Caco-2 (cell line): Measurements from ENCODE around the gene TOMM70. TPM values are rescaled to one million over a fixed set of nuclear protein-coding genes. Genes with fewer than 3 reads are reported as not detected.

Experiments used
- BruUV-seq: library from RNA; stranded (reverse); fragments of 400-500 nt; replicated peaks from 2 replicates; lab custom pipeline; 2021; lab: Mats Ljungman, UMichigan
- CTCF ChIA-PET: fragments of 300-600 bp; sonication (Branson Sonifier 250); formaldehyde crosslinking; loops from one replicate; lab custom pipeline; 2022; ENCODE audit warnings: antibody characterized with exemption; lab: Charles Lee
- POLR2A ChIA-PET: fragments of 300-600 bp; sonication (Branson Sonifier 250); formaldehyde crosslinking; loops from one replicate; lab custom pipeline; 2022; ENCODE audit warnings: antibody characterized with exemption; lab: Charles Lee
- DNase-seq, 2 experiments: peaks; one replicate each; pipeline versions ENCODE4 v3.0.0 to v3.0.0-alpha.2; 2020 to 2022
- H3K27me3 ChIP-seq: replicated peaks from 2 replicates; pipeline ENCODE4 v1.6.0; 2011; ENCODE audit warnings: low read length; ENCODE audit not compliant: control insufficient read depth, insufficient read depth
- H3K36me3 ChIP-seq: 2 replicates; pipeline ENCODE4 v1.5.1; 2011; ENCODE audit warnings: low read length; ENCODE audit not compliant: control insufficient read depth, insufficient read depth
- H3K4me1 ChIP-seq: fragments of 250-450 bp; sonication (Bioruptor Pico); 2 replicates; pipeline ENCODE4 v1.5.1; 2020; ENCODE audit warnings: mild to moderate bottlenecking
- H3K4me3 ChIP-seq: 2 replicates; pipeline ENCODE4 v1.5.1; 2011; ENCODE audit warnings: low read depth, mild to moderate bottlenecking, control low read depth, low read length
- H3K9me3 ChIP-seq: fragments of 250-450 bp; sonication (Bioruptor Pico); 2 replicates; pipeline ENCODE4 v1.5.1; 2020; ENCODE audit warnings: mild to moderate bottlenecking, moderate library complexity
- H3K27ac Mint-ChIP-seq: one replicate; pipeline ENCODE4 v1.8.0; 2022; ENCODE audit warnings: mixed read lengths; ENCODE audit not compliant: unreplicated experiment
- H3K27me3 Mint-ChIP-seq: one replicate; pipeline ENCODE4 v1.8.0; 2022; ENCODE audit warnings: mixed read lengths; ENCODE audit not compliant: insufficient read depth, unreplicated experiment
- H3K36me3 Mint-ChIP-seq: one replicate; pipeline ENCODE4 v1.8.0; 2022; ENCODE audit warnings: mild to moderate bottlenecking, mixed read lengths; ENCODE audit not compliant: insufficient read depth, unreplicated experiment
- H3K4me1 Mint-ChIP-seq: one replicate; pipeline ENCODE4 v1.8.0; 2022; ENCODE audit warnings: low read depth, mixed read lengths; ENCODE audit not compliant: unreplicated experiment
- H3K4me3 Mint-ChIP-seq: one replicate; pipeline ENCODE4 v1.8.0; 2022; ENCODE audit warnings: mild to moderate bottlenecking, moderate library complexity, mixed read lengths; ENCODE audit not compliant: unreplicated experiment
- H3K9me3 Mint-ChIP-seq: one replicate; pipeline ENCODE4 v1.8.0; 2022; ENCODE audit warnings: mixed read lengths; ENCODE audit not compliant: unreplicated experiment
- CTCF ChIP-seq, 2 experiments: fragments of 200-600 bp in 1 of 2; IDR thresholded peaks; 1 replicate in 1 of 2; 2 replicates in 1 of 2; pipeline versions ENCODE4 v1.5.1 to v1.8.0; 2011 to 2022; ENCODE audit warnings: antibody characterized with exemption in 1 of 2, control low read depth in 1 of 2, inconsistent platforms in 1 of 2, low read depth in 1 of 2, low read length in 1 of 2, mild to moderate bottlenecking in 1 of 2, moderate library complexity in 1 of 2; ENCODE audit not compliant: insufficient read depth in 1 of 2, severe bottlenecking in 1 of 2, unreplicated experiment in 1 of 2
- intact Hi-C: fragments of 100-400 bp; cut with micrococcal nuclease; formaldehyde crosslinking; loops from one replicate; pipeline ENCODE4 v1.10.0; 2022; ENCODE audit not compliant: unreplicated experiment
- total RNA-seq: library from RNA; stranded (reverse); gene quantifications from 2 replicates; pipeline ENCODE4 v1.2.3, GENCODE V29; 2022

The TOMM70 gene
- total RNA-seq, 1 experiment from 2014 or later: 50.7 TPM

- Histone ChIP-seq H3K9me3 (no peaks in the 10 kb centered on the region), H3K27me3 (no peaks in the 10 kb centered on the region), H3K36me3 (peaks cover 3% of the 10 kb centered on the region; the same call in 1 of the 2 replicates), H3K4me3 (peak within 1 kb of the TSS; percentile 90), H3K4me1 (peaks cover 19% of the 10 kb centered on the region)
- BruUV-seq: no TSS peak
- Mint-ChIP-seq H3K4me1 (peaks cover 22% of the 10 kb centered on the region), H3K36me3 (peaks cover 23% of the 10 kb centered on the region), H3K9me3 (no peaks in the 10 kb centered on the region), H3K4me3 (peak within 1 kb of the TSS; percentile 85), H3K27me3 (no peaks in the 10 kb centered on the region), H3K27ac (peak within 1 kb of the TSS; percentile 89)
- CTCF ChIA-PET: interaction anchor here (0.7 kb wide), 1 partner anchor 300 kb away, joined by 3 read pairs; no protein-coding TSS in a partner anchor
- intact Hi-C loops: loop anchor here (2.0 kb wide), 2 partner anchors 24 to 66 kb away; partner anchors contain the start of genes LNP1 and TOMM70
- POLR2A ChIA-PET: interaction anchor here (0.5 to 1.5 kb wide), 4 partner anchors 43 to 80 kb away, joined by 3 to 7 read pairs (median 5); partner anchors contain the start of genes LNP1 and TOMM70
- peak; percentile 89 to 90 for DNase-seq
- TF ChIP-seq CTCF (IDR thresholded peaks at IDR 0.05; ENCODE audit: insufficient read depth in 1 of 2, low read depth in 1 of 2, low read length in 1 of 2, severe bottlenecking in 1 of 2, unreplicated experiment in 1 of 2): peak in 1 of 2 experiments; percentile 9
These were observed 66.2 kb downstream of the TOMM70 start, which contains the start of gene NIT2 for GRCh38 chr3:100334488-100335351. TSS of gene NIT2 (plus strand) at chr3:100334757. CDS start at chr3:100334792, 35 bp downstream.

- Histone ChIP-seq H3K27me3 (no peaks in the 10 kb centered on the region), H3K36me3 (peaks cover 2% of the 10 kb centered on the region; the same call in 1 of the 2 replicates), H3K4me3 (peak overlapping the region; percentile 90), H3K9me3 (no peaks in the 10 kb centered on the region), H3K4me1 (peaks cover 19% of the 10 kb centered on the region)
- ChIA-PET CTCF (interaction anchor here (0.6 to 0.7 kb wide), 3 partner anchors 265 to 502 kb away, joined by 3 to 5 read pairs (median 3); no protein-coding TSS in a partner anchor), POLR2A (interaction anchor here (0.5 to 1.5 kb wide), 4 partner anchors 42 to 80 kb away, joined by 3 to 7 read pairs (median 5); partner anchors contain the start of genes LNP1 and TOMM70)
- Mint-ChIP-seq H3K9me3 (no peaks in the 10 kb centered on the region), H3K4me1 (peaks cover 22% of the 10 kb centered on the region), H3K27me3 (no peaks in the 10 kb centered on the region), H3K36me3 (peaks cover 21% of the 10 kb centered on the region), H3K4me3 (peak overlapping the region; percentile 85), H3K27ac (peak overlapping the region; percentile 89)
- TSS peak; percentile 92 for BruUV-seq
- TF ChIP-seq CTCF (IDR thresholded peaks at IDR 0.05; ENCODE audit: insufficient read depth in 1 of 2, low read depth in 1 of 2, low read length in 1 of 2, severe bottlenecking in 1 of 2, unreplicated experiment in 1 of 2): no peak
- DNase-seq: no peak
- intact Hi-C loops: loop anchor here (2.0 kb wide), 2 partner anchors 25 to 67 kb away; partner anchors contain the start of genes LNP1 and TOMM70
These were observed 66.9 kb downstream of the TOMM70 start for GRCh38 chr3:100333970-100334487.

GRCh38 chr3:100333051-100333450 is 67.8 kb downstream of the TOMM70 start:
- no TSS peak for BruUV-seq
- peaks cover 19% of the 10 kb centered on the region for H3K4me1 ChIP-seq
- no peaks in the 10 kb centered on the region for H3K36me3 ChIP-seq
- Mint-ChIP-seq H3K36me3 (peaks cover 18% of the 10 kb centered on the region), H3K27me3 (no peaks in the 10 kb centered on the region), H3K4me1 (peaks cover 22% of the 10 kb centered on the region), H3K4me3 (no peak overlapping the region), H3K27ac (no peak overlapping the region), H3K9me3 (no peaks in the 10 kb centered on the region)
- intact Hi-C loops: no loop called here
- no peak overlapping the region for H3K4me3 ChIP-seq
- ChIA-PET POLR2A (interaction anchor here (0.6 kb wide), 1 partner anchor 50 kb away, joined by 5 read pairs; no protein-coding TSS in a partner anchor), CTCF (interaction anchor here (0.6 kb wide), 1 partner anchor 264 kb away, joined by 3 read pairs; no protein-coding TSS in a partner anchor)
- H3K27me3 ChIP-seq: no peaks in the 10 kb centered on the region
- no peak for DNase-seq
- TF ChIP-seq CTCF (IDR thresholded peaks at IDR 0.05; ENCODE audit: insufficient read depth in 1 of 2, low read depth in 1 of 2, low read length in 1 of 2, severe bottlenecking in 1 of 2, unreplicated experiment in 1 of 2): no peak
- H3K9me3 ChIP-seq: no peaks in the 10 kb centered on the region
